HCT116 (cell line): ENCODE measurements around the gene MED23. TPM values are rescaled to one million over a fixed set of nuclear protein-coding genes. Genes with fewer than 3 reads are reported as not detected.

Source experiments
- ATAC-seq: fragments of 200-7000 bp; cut with Tn5 transposase; 2 replicates; pipeline ENCODE4 v1.9.1; 2020; ENCODE audit warnings: mild to moderate bottlenecking, moderate library complexity
- BruUV-seq: library from RNA; stranded (reverse); fragments of 400-500 nt; replicated peaks from 2 replicates; lab custom pipeline; 2021; lab: Mats Ljungman, UMichigan
- CTCF ChIA-PET: fragments of 300-600 bp; sonication (Branson Sonifier 250); formaldehyde crosslinking; loops from one replicate; lab custom pipeline; 2021; ENCODE audit warnings: antibody characterized with exemption; lab: Charles Lee
- POLR2A ChIA-PET: fragments of 300-600, 350-600 bp; sonication (Branson Sonifier 250); formaldehyde crosslinking; loops from one replicate; lab custom pipeline; 2021; ENCODE audit warnings: antibody characterized with exemption; lab: Charles Lee
- RAD21 ChIA-PET, 2 experiments: fragments of 300-600 bp; sonication (Branson Sonifier 250); formaldehyde crosslinking; loops; one replicate each; lab custom pipeline; 2023; ENCODE audit warnings: low total read pairs in 2 of 2; ENCODE audit not compliant: uncharacterized antibody in 2 of 2, unreplicated experiment in 2 of 2, low non-redundant PET in 1 of 2; lab: Charles Lee
- DNase-seq: peaks from one replicate; pipeline ENCODE4 v3.0.0-alpha.2; 2010; ENCODE audit warnings: low read depth, low spot score
- H2AFZ ChIP-seq: fragments of 200-600 bp; shearing (Covaris generic), sonication (generic); 2 replicates; pipeline ENCODE4 v1.6.1; 2017; ENCODE audit warnings: low read depth, mixed run types, mixed read lengths, antibody characterized with exemption, low read length; ENCODE audit not compliant: poor library complexity, severe bottlenecking
- H3K27ac ChIP-seq: 2 replicates; pipeline ENCODE4 v1.5.1; 2012; ENCODE audit warnings: low read depth, low read length
- H3K27me3 ChIP-seq: fragments of 200-600 bp; sonication (generic); 2 replicates; pipeline ENCODE4 v1.6.1; 2016; ENCODE audit warnings: mixed run types, low read length, mixed read lengths; ENCODE audit not compliant: insufficient read depth
- H3K36me3 ChIP-seq, 2 experiments: fragments of 200-500 bp in 1 of 2; fragments of 200-600 bp in 1 of 2; sonication (Bioruptor generic) in 1 of 2; sonication (generic) in 1 of 2; 2 replicates each; pipeline versions ENCODE4 v1.5.1 to v1.6.1; 2014 to 2016; ENCODE audit warnings: low read length in 2 of 2, inconsistent platforms in 1 of 2, mixed read lengths in 1 of 2, mixed run types in 1 of 2; ENCODE audit not compliant: insufficient read depth in 2 of 2, control insufficient read depth in 1 of 2
- H3K4me1 ChIP-seq, 2 experiments: fragments of 200-600 bp in 1 of 2; sonication (generic) in 1 of 2; 2 replicates each; pipeline versions ENCODE4 v1.5.1 to v1.6.1; 2012 to 2017; ENCODE audit warnings: low read length in 2 of 2, inconsistent platforms in 1 of 2, mild to moderate bottlenecking in 1 of 2, mixed read lengths in 1 of 2, mixed run types in 1 of 2, moderate library complexity in 1 of 2; ENCODE audit not compliant: insufficient read depth in 2 of 2, control insufficient read depth in 1 of 2
- H3K4me2 ChIP-seq: fragments of 200-600 bp; sonication (generic); 2 replicates; pipeline ENCODE4 v1.6.1; 2017; ENCODE audit warnings: mixed run types, low read length, mixed read lengths
- H3K4me3 ChIP-seq, 2 experiments: fragments of 200-600 bp in 1 of 2; sonication (generic) in 1 of 2; replicated peaks in 1 of 2; 2 replicates each; pipeline ENCODE4 v1.5.1; 2011 to 2016; ENCODE audit warnings: low read length in 2 of 2, control low read depth in 1 of 2, low read depth in 1 of 2, mild to moderate bottlenecking in 1 of 2, mixed read lengths in 1 of 2, mixed run types in 1 of 2
- H3K79me2 ChIP-seq: fragments of 200-600 bp; sonication (generic); 2 replicates; pipeline ENCODE4 v1.6.1; 2017; ENCODE audit warnings: mild to moderate bottlenecking, mixed run types, low read length, moderate library complexity, mixed read lengths; ENCODE audit not compliant: insufficient read depth
- H3K9ac ChIP-seq: fragments of 200-600 bp; sonication (generic); 2 replicates; pipeline ENCODE4 v1.6.1; 2016; ENCODE audit warnings: low read length, mixed read lengths
- H3K9me2 ChIP-seq: fragments of 200-600 bp; sonication (generic), shearing (Covaris generic); 2 replicates; pipeline ENCODE4 v1.6.1; 2017; ENCODE audit warnings: mixed run types, mild to moderate bottlenecking, moderate library complexity; ENCODE audit not compliant: insufficient read depth
- H3K9me3 ChIP-seq, 2 experiments: fragments of 200-500 bp in 1 of 2; fragments of 200-600 bp in 1 of 2; sonication (Bioruptor generic) in 1 of 2; sonication (generic) in 1 of 2; 2 replicates each; pipeline ENCODE4 v1.6.1; 2014 to 2017; ENCODE audit warnings: low read length in 2 of 2, mixed read lengths in 2 of 2, inconsistent platforms in 1 of 2, low read depth in 1 of 2, mild to moderate bottlenecking in 1 of 2, mixed run types in 1 of 2, moderate library complexity in 1 of 2; ENCODE audit not compliant: control insufficient read depth in 1 of 2, insufficient read depth in 1 of 2
- H4K20me1 ChIP-seq: fragments of 200-600 bp; sonication (generic), shearing (Covaris generic); 2 replicates; pipeline ENCODE4 v1.6.1; 2017; ENCODE audit warnings: mixed run types, mild to moderate bottlenecking, moderate library complexity; ENCODE audit not compliant: insufficient read depth
- CBX3 ChIP-seq: IDR thresholded peaks from 2 replicates; pipeline ENCODE4 v1.6.1; 2012; ENCODE audit warnings: low read depth
- CTCF ChIP-seq, 3 experiments: fragments of 200-600 bp in 1 of 3; sonication (generic) in 1 of 3; IDR thresholded peaks in 2 of 3; conservative IDR thresholded peaks in 1 of 3; 2 replicates each; pipeline ENCODE4 v1.5.1; 2012 to 2017; ENCODE audit warnings: low read depth in 2 of 3, low read length in 2 of 3, antibody characterized with exemption in 1 of 3, borderline replicate concordance in 1 of 3, control low read depth in 1 of 3, mild to moderate bottlenecking in 1 of 3, mixed read lengths in 1 of 3, mixed run types in 1 of 3, moderate library complexity in 1 of 3; ENCODE audit not compliant: insufficient read depth in 1 of 3
- EZH2 ChIP-seq: fragments of 200-600 bp; sonication (generic); IDR thresholded peaks from 2 replicates; pipeline ENCODE4 v1.6.1; 2017; ENCODE audit warnings: antibody characterized with exemption, mixed run types
- JUND ChIP-seq: IDR thresholded peaks from 2 replicates; pipeline ENCODE4 v1.6.1; 2012
- REST ChIP-seq: IDR thresholded peaks from 2 replicates; pipeline ENCODE4 v1.6.1; 2012; ENCODE audit warnings: low read depth
- SP1 ChIP-seq: IDR thresholded peaks from 2 replicates; pipeline ENCODE4 v1.6.1; 2012; ENCODE audit warnings: low read depth
- TCF7L2 ChIP-seq: IDR thresholded peaks from 2 replicates; pipeline ENCODE4 v1.7.0; 2011; ENCODE audit warnings: borderline replicate concordance, inconsistent platforms; ENCODE audit not compliant: insufficient read depth, insufficient read length; ENCODE audit errors: extremely low read depth
- ZNF274 ChIP-seq: fragments of 200-500 bp; sonication (Bioruptor generic); IDR thresholded peaks from 2 replicates; pipeline ENCODE4 v1.6.1; 2014; ENCODE audit warnings: mild to moderate bottlenecking, low read depth, low read length, inconsistent platforms
- intact Hi-C: fragments of 100-400 bp; cut with micrococcal nuclease; formaldehyde crosslinking; loops from 2 replicates; pipeline ENCODE4 v1.10.0; 2022
- total RNA-seq: library from RNA; stranded (reverse); gene quantifications from one replicate; pipeline ENCODE4 v1.2.1, GENCODE V29; 2021; ENCODE audit not compliant: unreplicated experiment

Gene MED23
- total RNA-seq, 1 experiment from 2014 or later, result 17.2 TPM

GRCh38 chr6:131561925-131562707, 65.9 kb downstream of the MED23 start:
- no peaks in the 10 kb centered on the region for H3K27me3 ChIP-seq
- peaks cover 2% of the 10 kb centered on the region; the same call in 1 of the 2 replicates for H3K9me2 ChIP-seq
- DNase-seq (no peak), ATAC-seq (no peak)
- no TSS peak for BruUV-seq
- intact Hi-C loops, result no loop called here
- ChIA-PET RAD21 (no interaction called here), CTCF (no interaction called here), POLR2A (no interaction called here)
- H4K20me1 ChIP-seq, result no peaks in the 10 kb centered on the region
- no peak overlapping the region for H3K27ac ChIP-seq
- no peak for TF ChIP-seq ZNF274
- no peak for TF ChIP-seq SP1
- TF ChIP-seq JUND, result no peak
- no peak for TF ChIP-seq CTCF (IDR thresholded peaks at IDR 0.05 in 2 of 3, conservative IDR thresholded peaks at IDR 0.05 in 1 of 3; ENCODE audit: borderline replicate concordance in 1 of 3, insufficient read depth in 1 of 3, low read depth in 2 of 3, low read length in 2 of 3)
- no peak for TF ChIP-seq EZH2
- H3K9ac ChIP-seq, result no peak overlapping the region
- H3K36me3 ChIP-seq, result no peaks in the 10 kb centered on the region
- H3K9me3 ChIP-seq, result no peaks in the 10 kb centered on the region
- no peaks in the 10 kb centered on the region for H3K79me2 ChIP-seq
- H2AFZ ChIP-seq, result no peak overlapping the region
- no peak overlapping the region for H3K4me2 ChIP-seq
- no peaks in the 10 kb centered on the region for H3K4me1 ChIP-seq
- H3K4me3 ChIP-seq, result no peak overlapping the region

- H3K4me1 ChIP-seq, result no peaks in the 10 kb centered on the region
- no peak overlapping the region for H2AFZ ChIP-seq
- H3K79me2 ChIP-seq, result no peaks in the 10 kb centered on the region
- no peak for DNase-seq
- peaks cover 2% of the 10 kb centered on the region; the same call in 1 of the 2 replicates for H3K9me2 ChIP-seq
- POLR2A ChIA-PET, result no interaction called here
- TF ChIP-seq CBX3 (no peak), REST (no peak), TCF7L2 (no peak)
- TF ChIP-seq, all 23 proteins: peak for 0
- CTCF ChIA-PET, result no interaction called here
- Histone ChIP-seq H3K9ac (no peak overlapping the region), H3K4me2 (no peak overlapping the region), H3K9me3 (no peaks in the 10 kb centered on the region), H3K4me3 (no peak overlapping the region), H3K27me3 (no peaks in the 10 kb centered on the region), H4K20me1 (no peaks in the 10 kb centered on the region), H3K36me3 (no peaks in the 10 kb centered on the region), H3K27ac (no peak overlapping the region)
- RAD21 ChIA-PET, result no interaction called here
- intact Hi-C loops, result no loop called here
- ATAC-seq, result no peak
- no TSS peak for BruUV-seq
Observed at GRCh38 chr6:131558922-131559321, 69.1 kb downstream of the MED23 start.
